Fibroblast of lung (primary cell): ENCODE measurements around the gene HRH3.

Source experiments
- CTCF ChIP-seq, 2 donors: IDR thresholded peaks in 1 of 2; conservative IDR thresholded peaks in 1 of 2; 1 replicate in 1 of 2; 2 replicates in 1 of 2; pipeline ENCODE4 v1.5.1; 2011 to 2012; ENCODE audit warnings: low read length in 2 of 2, control low read depth in 1 of 2, inconsistent platforms in 1 of 2, low read depth in 1 of 2, mild to moderate bottlenecking in 1 of 2
- EZH2 ChIP-seq: IDR thresholded peaks from 2 replicates; pipeline ENCODE4 v1.5.1; 2012; ENCODE audit warnings: low read length, control low read depth, mild to moderate bottlenecking; ENCODE audit errors: missing control alignments

- TF ChIP-seq CTCF (conservative IDR thresholded peaks at IDR 0.05 in 1 of 2, IDR thresholded peaks at IDR 0.05 in 1 of 2; ENCODE audit: low read depth in 1 of 2, low read length in 2 of 2) (no peak), EZH2 (no peak)
Observed at GRCh38 chr20:62245911-62246280, 25.8 kb upstream of the HRH3 start.
